H4 (cell line): ENCODE measurements around the gene FAM135A. TPM values are rescaled to one million over a fixed set of nuclear protein-coding genes. Genes with fewer than 3 reads are reported as not detected.

ENCODE experiments used
- total RNA-seq: library from RNA; depleted of rRNA; stranded (reverse); fragments of >200 nt; shearing (Covaris generic); gene quantifications from 2 replicates; pipeline ENCODE4 v1.2.3, GENCODE V29; 2014; rRNA removed

The FAM135A gene
- total RNA-seq, 1 experiment from 2014 or later, result 15.3 TPM

Other genes with a start within 250 kb of the FAM135A start
- not detected in 2 replicates for gene COL9A1, start 110.4 kb upstream of the FAM135A start, total RNA-seq
- gene SDHAF4, start 153.4 kb downstream of the FAM135A start, total RNA-seq, result 7.5 and 15.7 TPM in 2 replicates